Neural cell (in vitro differentiated cells): ENCODE measurements around the gene DDX51. TPM values are rescaled to one million over a fixed set of nuclear protein-coding genes. Genes with fewer than 3 reads are reported as not detected.

ENCODE experiments used
- H2AFZ ChIP-seq: fragments of 200-600, 300-800 bp; sonication (generic), shearing (Covaris generic); 2 replicates; pipeline ENCODE4 v1.6.0; 2014; ENCODE audit warnings: low read depth, mild to moderate bottlenecking, antibody characterized with exemption, low read length, moderate library complexity
- H3F3A ChIP-seq: fragments of 200-600 bp; shearing (Covaris generic); 2 replicates; pipeline ENCODE4 v1.6.1; 2016; ENCODE audit warnings: mild to moderate bottlenecking, moderate library complexity, mixed read lengths, antibody characterized with exemption, low read length; ENCODE audit not compliant: insufficient read depth, poor library complexity, severe bottlenecking
- H3K27ac ChIP-seq: fragments of 200-600, 300-800 bp; sonication (generic), shearing (Covaris generic); 2 replicates; pipeline ENCODE4 v1.5.1; 2014; ENCODE audit warnings: mild to moderate bottlenecking, low read length, moderate library complexity
- H3K27me3 ChIP-seq: fragments of 300-800, 200-600 bp; sonication (generic), shearing (Covaris generic); 2 replicates; pipeline ENCODE4 v1.6.0; 2014; ENCODE audit warnings: mild to moderate bottlenecking, low read depth, low read length, moderate library complexity; ENCODE audit not compliant: insufficient read depth
- H3K36me3 ChIP-seq: fragments of 300-800, 200-600 bp; sonication (generic), shearing (Covaris generic); 2 replicates; pipeline ENCODE4 v1.5.1; 2014; ENCODE audit warnings: mild to moderate bottlenecking, antibody characterized with exemption, low read length, moderate library complexity; ENCODE audit not compliant: insufficient read depth
- H3K4me2 ChIP-seq: fragments of 300-800, 200-600 bp; sonication (generic), shearing (Covaris generic); 2 replicates; pipeline ENCODE4 v1.6.0; 2014; ENCODE audit warnings: mild to moderate bottlenecking, low read length
- H3K4me3 ChIP-seq: fragments of 300-800, 200-600 bp; sonication (generic), shearing (Covaris generic); 2 replicates; pipeline ENCODE4 v1.5.1; 2014; ENCODE audit warnings: mild to moderate bottlenecking, low read length, moderate library complexity
- H3K79me2 ChIP-seq: fragments of 200-600 bp; shearing (Covaris generic); replicated peaks from 2 replicates; pipeline ENCODE4 v1.6.0; 2014; ENCODE audit warnings: mild to moderate bottlenecking, low read length, moderate library complexity; ENCODE audit not compliant: insufficient read depth
- H3K9ac ChIP-seq: fragments of 300-800, 200-600 bp; sonication (generic), shearing (Covaris generic); 2 replicates; pipeline ENCODE4 v1.6.1; 2016; ENCODE audit warnings: mild to moderate bottlenecking, low read length, mixed read lengths
- H3K9me2 ChIP-seq: fragments of 200-600 bp; shearing (Covaris generic); 2 replicates; pipeline ENCODE4 v1.6.1; 2016; ENCODE audit warnings: mild to moderate bottlenecking, low read length, mixed read lengths; ENCODE audit not compliant: insufficient read depth
- H3K9me3 ChIP-seq: fragments of 200-600, 300-800 bp; sonication (generic), shearing (Covaris generic); 2 replicates; pipeline ENCODE4 v1.6.1; 2016; ENCODE audit warnings: mild to moderate bottlenecking, mixed run types, low read length, moderate library complexity, mixed read lengths
- H4K20me1 ChIP-seq: fragments of 200-600 bp; shearing (Covaris generic); 2 replicates; pipeline ENCODE4 v1.6.1; 2016; ENCODE audit warnings: mild to moderate bottlenecking, mixed run types; ENCODE audit not compliant: insufficient read depth
- EP300 ChIP-seq: fragments of 450-650 bp; conservative IDR thresholded peaks from 2 replicates; pipeline ENCODE4 v1.6.1; 2014; ENCODE audit warnings: antibody characterized with exemption, mild to moderate bottlenecking, moderate library complexity; ENCODE audit not compliant: poor library complexity, severe bottlenecking
- EZH2 ChIP-seq: fragments of 200-600, 300-800 bp; shearing (Covaris generic), sonication (generic); IDR thresholded peaks from 2 replicates; pipeline ENCODE4 v1.6.1; 2014; ENCODE audit warnings: antibody characterized with exemption, low read length, borderline replicate concordance, mild to moderate bottlenecking; ENCODE audit not compliant: insufficient read depth, poor library complexity, severe bottlenecking
- MXI1 ChIP-seq: fragments of 450-650 bp; conservative IDR thresholded peaks from 2 replicates; pipeline ENCODE4 v1.6.1; 2014; ENCODE audit warnings: antibody characterized with exemption, mild to moderate bottlenecking; ENCODE audit not compliant: poor library complexity, severe bottlenecking
- POLR2AphosphoS5 ChIP-seq: IDR thresholded peaks from 2 replicates; pipeline ENCODE4 v1.6.1; 2012
- RAD21 ChIP-seq: fragments of 450-650 bp; conservative IDR thresholded peaks from 2 replicates; pipeline ENCODE4 v1.6.1; 2014; ENCODE audit warnings: antibody characterized with exemption, mild to moderate bottlenecking, moderate library complexity
- SMC3 ChIP-seq: fragments of 450-650 bp; conservative IDR thresholded peaks from 2 replicates; pipeline ENCODE4 v1.6.1; 2014; ENCODE audit warnings: antibody characterized with exemption, mild to moderate bottlenecking, moderate library complexity; ENCODE audit not compliant: poor library complexity
- TAF1 ChIP-seq: IDR thresholded peaks from 2 replicates; pipeline ENCODE4 v1.6.1; 2012; ENCODE audit warnings: low read depth
- polyA plus RNA-seq: library from polyadenylated mRNA; depleted of rRNA; stranded (reverse); fragments of >200 nt; gene quantifications from 2 replicates; pipeline ENCODE4 v1.2.3, GENCODE V29; 2014
- TF ChIP-seq, protein P1 (sequence below): IDR thresholded peaks from 2 replicates; pipeline ENCODE4 v1.6.1; 2012; ENCODE audit warnings: borderline replicate concordance
- TF ChIP-seq, protein P2 (sequence below): fragments of 450-650 bp; IDR thresholded peaks from 2 replicates; pipeline ENCODE4 v1.5.1; 2014; ENCODE audit warnings: antibody characterized with exemption, mild to moderate bottlenecking, moderate library complexity; ENCODE audit not compliant: poor library complexity, severe bottlenecking

The DDX51 gene
- polyA plus RNA-seq, 1 donor from 2014 or later = 17.6 TPM

DNA sequence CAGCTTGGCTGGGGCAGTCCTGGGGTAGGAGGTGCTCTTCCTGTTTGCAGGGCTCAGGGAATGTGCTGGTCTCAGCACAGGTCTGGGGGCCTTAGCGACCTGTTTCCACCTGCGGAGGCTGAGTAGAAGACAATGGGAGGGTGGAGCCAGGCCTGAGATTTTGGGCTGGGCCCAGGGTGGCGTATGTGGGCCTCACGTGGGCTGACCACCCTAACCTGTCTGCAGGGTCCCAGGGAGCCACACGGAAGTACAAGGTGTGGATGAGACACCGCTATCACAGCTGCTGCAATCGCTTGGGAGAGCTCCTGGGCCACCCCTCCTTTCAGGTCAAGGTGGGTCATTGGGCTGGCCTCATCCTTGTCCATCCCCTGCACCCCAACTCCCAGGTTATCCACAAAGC, 1.2 kb upstream of the DDX51 start:
- Histone ChIP-seq H3K4me3 (peak overlapping the region; percentile 95), H3K36me3 (no peaks in the 10 kb centered on the region), H3K79me2 (peaks cover 19% of the 10 kb centered on the region), H3K9ac (peak overlapping the region; percentile 84), H3K4me2 (peak overlapping the region; percentile 59), H2AFZ (no peak overlapping the region), H3K9me3 (no peaks in the 10 kb centered on the region), H3K27me3 (no peaks in the 10 kb centered on the region), H3K27ac (no peak overlapping the region), H4K20me1 (no peaks in the 10 kb centered on the region), H3K9me2 (no peaks in the 10 kb centered on the region), H3F3A (no peaks in the 10 kb centered on the region)
- TF ChIP-seq POLR2AphosphoS5 = no peak

DNA sequence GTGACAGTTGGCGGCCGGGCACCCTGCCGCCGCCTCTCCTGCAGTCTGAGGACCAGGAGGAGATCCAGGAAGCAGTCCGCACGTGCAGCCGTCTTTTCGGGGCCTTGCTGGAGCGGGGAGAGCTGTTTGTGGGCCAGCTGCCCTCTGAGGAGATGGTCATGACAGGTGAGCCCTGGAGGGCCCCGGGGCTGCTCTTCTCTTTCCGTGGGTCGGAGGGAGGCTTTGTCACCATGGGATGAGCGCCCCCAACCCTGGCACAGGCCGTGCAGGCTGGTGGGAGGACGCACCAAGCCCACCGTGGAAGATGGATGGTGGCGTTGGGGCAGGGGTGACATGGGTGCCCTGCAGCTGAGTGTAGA, 670 bp upstream of the DDX51 start:
- H3K4me3 ChIP-seq = peak overlapping the region; percentile 95
- no peaks in the 10 kb centered on the region for H3K9me3 ChIP-seq
- no peaks in the 10 kb centered on the region for H3F3A ChIP-seq
- no peaks in the 10 kb centered on the region for H3K36me3 ChIP-seq
- no peak for TF ChIP-seq SMC3
- no peak for TF ChIP-seq POLR2AphosphoS5
- no peak for TF ChIP-seq EP300
- no peak for TF ChIP-seq EZH2
- no peak for TF ChIP-seq TAF1
- TF ChIP-seq RAD21 = no peak
- no peak for TF ChIP-seq MXI1
- TF ChIP-seq, protein P1, sequence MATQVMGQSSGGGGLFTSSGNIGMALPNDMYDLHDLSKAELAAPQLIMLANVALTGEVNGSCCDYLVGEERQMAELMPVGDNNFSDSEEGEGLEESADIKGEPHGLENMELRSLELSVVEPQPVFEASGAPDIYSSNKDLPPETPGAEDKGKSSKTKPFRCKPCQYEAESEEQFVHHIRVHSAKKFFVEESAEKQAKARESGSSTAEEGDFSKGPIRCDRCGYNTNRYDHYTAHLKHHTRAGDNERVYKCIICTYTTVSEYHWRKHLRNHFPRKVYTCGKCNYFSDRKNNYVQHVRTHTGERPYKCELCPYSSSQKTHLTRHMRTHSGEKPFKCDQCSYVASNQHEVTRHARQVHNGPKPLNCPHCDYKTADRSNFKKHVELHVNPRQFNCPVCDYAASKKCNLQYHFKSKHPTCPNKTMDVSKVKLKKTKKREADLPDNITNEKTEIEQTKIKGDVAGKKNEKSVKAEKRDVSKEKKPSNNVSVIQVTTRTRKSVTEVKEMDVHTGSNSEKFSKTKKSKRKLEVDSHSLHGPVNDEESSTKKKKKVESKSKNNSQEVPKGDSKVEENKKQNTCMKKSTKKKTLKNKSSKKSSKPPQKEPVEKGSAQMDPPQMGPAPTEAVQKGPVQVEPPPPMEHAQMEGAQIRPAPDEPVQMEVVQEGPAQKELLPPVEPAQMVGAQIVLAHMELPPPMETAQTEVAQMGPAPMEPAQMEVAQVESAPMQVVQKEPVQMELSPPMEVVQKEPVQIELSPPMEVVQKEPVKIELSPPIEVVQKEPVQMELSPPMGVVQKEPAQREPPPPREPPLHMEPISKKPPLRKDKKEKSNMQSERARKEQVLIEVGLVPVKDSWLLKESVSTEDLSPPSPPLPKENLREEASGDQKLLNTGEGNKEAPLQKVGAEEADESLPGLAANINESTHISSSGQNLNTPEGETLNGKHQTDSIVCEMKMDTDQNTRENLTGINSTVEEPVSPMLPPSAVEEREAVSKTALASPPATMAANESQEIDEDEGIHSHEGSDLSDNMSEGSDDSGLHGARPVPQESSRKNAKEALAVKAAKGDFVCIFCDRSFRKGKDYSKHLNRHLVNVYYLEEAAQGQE = no peak
- TF ChIP-seq, protein P2, sequence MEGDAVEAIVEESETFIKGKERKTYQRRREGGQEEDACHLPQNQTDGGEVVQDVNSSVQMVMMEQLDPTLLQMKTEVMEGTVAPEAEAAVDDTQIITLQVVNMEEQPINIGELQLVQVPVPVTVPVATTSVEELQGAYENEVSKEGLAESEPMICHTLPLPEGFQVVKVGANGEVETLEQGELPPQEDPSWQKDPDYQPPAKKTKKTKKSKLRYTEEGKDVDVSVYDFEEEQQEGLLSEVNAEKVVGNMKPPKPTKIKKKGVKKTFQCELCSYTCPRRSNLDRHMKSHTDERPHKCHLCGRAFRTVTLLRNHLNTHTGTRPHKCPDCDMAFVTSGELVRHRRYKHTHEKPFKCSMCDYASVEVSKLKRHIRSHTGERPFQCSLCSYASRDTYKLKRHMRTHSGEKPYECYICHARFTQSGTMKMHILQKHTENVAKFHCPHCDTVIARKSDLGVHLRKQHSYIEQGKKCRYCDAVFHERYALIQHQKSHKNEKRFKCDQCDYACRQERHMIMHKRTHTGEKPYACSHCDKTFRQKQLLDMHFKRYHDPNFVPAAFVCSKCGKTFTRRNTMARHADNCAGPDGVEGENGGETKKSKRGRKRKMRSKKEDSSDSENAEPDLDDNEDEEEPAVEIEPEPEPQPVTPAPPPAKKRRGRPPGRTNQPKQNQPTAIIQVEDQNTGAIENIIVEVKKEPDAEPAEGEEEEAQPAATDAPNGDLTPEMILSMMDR = no peak
- H3K27me3 ChIP-seq = no peaks in the 10 kb centered on the region
- no peaks in the 10 kb centered on the region for H3K9me2 ChIP-seq
- peak overlapping the region; percentile 59 for H3K4me2 ChIP-seq
- peak overlapping the region; percentile 49 for H3K27ac ChIP-seq
- no peaks in the 10 kb centered on the region for H4K20me1 ChIP-seq
- peak overlapping the region; percentile 84 for H3K9ac ChIP-seq
- H3K79me2 ChIP-seq = peaks cover 19% of the 10 kb centered on the region
- peak overlapping the region; percentile 40 for H2AFZ ChIP-seq
